GM12874 (cell line): ENCODE results near the gene NIPBL.

ENCODE experiments used
- CTCF ChIP-seq: IDR thresholded peaks from 2 replicates; pipeline ENCODE4 v1.5.1; 2011; ENCODE audit warnings: low read depth, mild to moderate bottlenecking, control low read depth, low read length, moderate library complexity; ENCODE audit not compliant: insufficient read depth

NIPBL gene

GRCh38 chr5:37005252-37005651 is 128.7 kb downstream of the NIPBL start:
- TF ChIP-seq CTCF = no peak

- peak; percentile 27; the same call in 1 of the 2 replicates for TF ChIP-seq CTCF
Observed at GRCh38 chr5:37005946-37006540, 129.5 kb downstream of the NIPBL start.

GRCh38 chr5:37014321-37014720 is 137.8 kb downstream of the NIPBL start:
- TF ChIP-seq CTCF = no peak

- TF ChIP-seq CTCF = no peak
Observed at GRCh38 chr5:37015795-37016666, 139.5 kb downstream of the NIPBL start.

GRCh38 chr5:37028910-37029309 is 152.3 kb downstream of the NIPBL start:
- TF ChIP-seq CTCF = no peak

GRCh38 chr5:37029436-37029835 is 152.9 kb downstream of the NIPBL start:
- TF ChIP-seq CTCF = no peak

GRCh38 chr5:37034955-37035354 is 158.4 kb downstream of the NIPBL start:
- no peak for TF ChIP-seq CTCF
